ENCODE measurements around the gene IMPDH2.

DNA sequence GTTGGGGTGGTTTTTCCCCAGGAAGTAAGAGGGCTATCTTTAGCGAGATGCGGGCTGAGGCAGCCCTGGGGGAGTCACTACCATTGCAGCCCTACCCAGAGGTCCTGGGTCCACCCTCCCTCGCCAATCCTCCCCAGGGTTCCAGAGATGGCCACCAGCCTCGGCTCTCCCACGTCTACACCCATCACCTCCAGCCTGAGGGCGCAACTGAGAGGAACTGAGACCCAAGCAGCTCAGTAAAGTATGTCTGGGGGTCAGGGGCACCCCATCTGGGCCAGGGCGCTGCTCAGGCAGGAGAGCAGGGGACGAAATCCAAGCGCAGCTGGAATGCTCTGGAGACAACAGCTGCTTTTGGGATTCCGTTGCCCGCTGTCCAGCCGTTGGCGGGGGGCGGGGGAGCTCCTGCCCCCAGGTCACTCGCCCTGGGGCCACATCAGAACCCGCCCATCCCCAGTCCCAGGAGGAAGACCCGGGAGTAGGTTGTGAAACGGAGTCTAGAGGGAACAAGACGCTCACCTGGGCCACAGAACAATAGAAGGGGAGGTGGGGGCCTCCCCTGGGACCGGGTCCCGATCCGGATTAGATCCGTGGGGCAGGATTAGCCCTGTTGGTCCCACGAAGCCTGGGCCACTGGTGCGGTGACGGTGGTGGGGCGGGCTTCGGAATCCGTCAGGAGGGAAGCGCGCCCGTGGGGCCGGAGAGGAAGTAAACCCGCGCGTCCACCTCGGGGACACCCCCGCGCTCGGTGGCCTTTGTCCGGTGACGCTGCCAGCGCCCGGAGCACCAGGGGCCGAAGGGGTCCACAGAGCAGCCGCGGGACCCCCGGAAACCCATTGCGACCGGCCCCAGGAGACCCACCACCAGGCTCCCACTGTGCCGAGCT, 8.6 kb downstream of the IMPDH2 start:
- TF ChIP-seq, protein P1, sequence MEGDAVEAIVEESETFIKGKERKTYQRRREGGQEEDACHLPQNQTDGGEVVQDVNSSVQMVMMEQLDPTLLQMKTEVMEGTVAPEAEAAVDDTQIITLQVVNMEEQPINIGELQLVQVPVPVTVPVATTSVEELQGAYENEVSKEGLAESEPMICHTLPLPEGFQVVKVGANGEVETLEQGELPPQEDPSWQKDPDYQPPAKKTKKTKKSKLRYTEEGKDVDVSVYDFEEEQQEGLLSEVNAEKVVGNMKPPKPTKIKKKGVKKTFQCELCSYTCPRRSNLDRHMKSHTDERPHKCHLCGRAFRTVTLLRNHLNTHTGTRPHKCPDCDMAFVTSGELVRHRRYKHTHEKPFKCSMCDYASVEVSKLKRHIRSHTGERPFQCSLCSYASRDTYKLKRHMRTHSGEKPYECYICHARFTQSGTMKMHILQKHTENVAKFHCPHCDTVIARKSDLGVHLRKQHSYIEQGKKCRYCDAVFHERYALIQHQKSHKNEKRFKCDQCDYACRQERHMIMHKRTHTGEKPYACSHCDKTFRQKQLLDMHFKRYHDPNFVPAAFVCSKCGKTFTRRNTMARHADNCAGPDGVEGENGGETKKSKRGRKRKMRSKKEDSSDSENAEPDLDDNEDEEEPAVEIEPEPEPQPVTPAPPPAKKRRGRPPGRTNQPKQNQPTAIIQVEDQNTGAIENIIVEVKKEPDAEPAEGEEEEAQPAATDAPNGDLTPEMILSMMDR (IDR thresholded peaks at IDR 0.05): no peak
- no peak for TF ChIP-seq POLR2AphosphoS5 (IDR thresholded peaks at IDR 0.05)
